HG02870 (cell line): ENCODE measurements around the gene RIT1.
A peak's percentile ranks its signal among the peaks of the same experiment; 100 is the strongest.

ENCODE experiments used
- ATAC-seq: cut with Tn5 transposase; IDR thresholded peaks from one replicate; pipeline ENCODE4 v1.9.1; 2021; ENCODE audit warnings: mild to moderate bottlenecking, moderate library complexity; ENCODE audit not compliant: unreplicated experiment

The RIT1 gene

GRCh38 chr1:155911156-155912055 lies at the start of gene RIT1:
Gene RIT1, minus strand, starts transcription at chr1:155911349. Its CDS starts 588 bp downstream, at chr1:155910761.
- peak; percentile 68 for ATAC-seq

- ATAC-seq = no peak
Observed at GRCh38 chr1:155960081-155960745, 49.1 kb upstream of the RIT1 start.

GRCh38 chr1:155957411-155957915 lies 46.3 kb upstream of the RIT1 start:
- ATAC-seq = no peak

GRCh38 chr1:155954645-155955044 lies 43.5 kb upstream of the RIT1 start:
- no peak for ATAC-seq

GRCh38 chr1:155952505-155952890 lies 41.3 kb upstream of the RIT1 start:
- no peak for ATAC-seq

- no peak for ATAC-seq
Observed at GRCh38 chr1:155951753-155952504, 40.8 kb upstream of the RIT1 start.

GRCh38 chr1:155950829-155951228 lies 39.7 kb upstream of the RIT1 start:
- ATAC-seq = no peak

- no peak for ATAC-seq
Observed at GRCh38 chr1:155947741-155948140, 36.6 kb upstream of the RIT1 start.

- no peak for ATAC-seq
Observed at GRCh38 chr1:155947292-155947691, 36.1 kb upstream of the RIT1 start.

- ATAC-seq = no peak
Observed at GRCh38 chr1:155946633-155947219, 35.6 kb upstream of the RIT1 start.

GRCh38 chr1:155944444-155944799 lies 33.3 kb upstream of the RIT1 start:
- ATAC-seq = no peak

- no peak for ATAC-seq
Observed at GRCh38 chr1:155942578-155943141, 31.5 kb upstream of the RIT1 start.

GRCh38 chr1:155941845-155942531 lies 30.8 kb upstream of the RIT1 start:
- ATAC-seq = no peak

- ATAC-seq = no peak
Observed at GRCh38 chr1:155940993-155941844, 30.1 kb upstream of the RIT1 start, which contains the start of gene RXFP4. Gene RXFP4, plus strand, starts transcription at chr1:155941638. Its CDS starts 72 bp downstream, at chr1:155941710.

- ATAC-seq = no peak
Observed at GRCh38 chr1:155940482-155940992, 29.4 kb upstream of the RIT1 start.

GRCh38 chr1:155938220-155938627 lies 27.1 kb upstream of the RIT1 start:
- no peak for ATAC-seq

- ATAC-seq = no peak
Observed at GRCh38 chr1:155934936-155935590, 23.9 kb upstream of the RIT1 start.
